Upper lobe of right lung (tissue), 1 donor: ENCODE measurements around the gene SPINDOC. TPM values are rescaled to one million over a fixed set of nuclear protein-coding genes. Genes with fewer than 3 reads are reported as not detected.

Experiments
- ATAC-seq: fragments of 200-7000 bp; cut with Tn5 transposase; one replicate; pipeline ENCODE4 v1.9.1; 2020; ENCODE audit warnings: mild to moderate bottlenecking, moderate library complexity
- DNase-seq: peaks from one replicate; pipeline ENCODE4 v3.0.0-alpha.2; 2020
- H3K27ac ChIP-seq: fragments of 200-600 bp; one replicate; pipeline ENCODE4 v1.8.0; 2022
- H3K27me3 ChIP-seq: fragments of 200-600 bp; one replicate; pipeline ENCODE4 v1.8.0; 2022; ENCODE audit warnings: mild to moderate bottlenecking
- H3K36me3 ChIP-seq: fragments of 200-600 bp; one replicate; pipeline ENCODE4 v1.8.0; 2022
- H3K4me1 ChIP-seq: fragments of 200-600 bp; one replicate; pipeline ENCODE4 v1.8.0; 2022
- H3K4me3 ChIP-seq: fragments of 200-600 bp; one replicate; pipeline ENCODE4 v1.8.0; 2022; ENCODE audit warnings: mild to moderate bottlenecking
- H3K9me3 ChIP-seq: fragments of 200-600 bp; one replicate; pipeline ENCODE4 v1.8.0; 2022
- intact Hi-C: fragments of 100-400 bp; cut with DNase I; formaldehyde crosslinking; loops from one replicate; pipeline ENCODE4 v1.11.0; 2022
- total RNA-seq: library from RNA; stranded (reverse); fragmentation: NEBNext Ultra II Directional; extraction: Animal tissue kit (Norgen Biotek cat#: 25700); gene quantifications from one replicate; pipeline ENCODE4 v1.2.1, GENCODE V29; 2021
- TF ChIP-seq, protein P1 (sequence below): fragments of 200-600 bp; IDR thresholded peaks from one replicate; pipeline ENCODE4 v1.8.0; 2022; ENCODE audit warnings: antibody characterized with exemption
- donor health status: DM: no; HTN: yes; CAD: no; lungs with severe emphysema.

The SPINDOC gene
- total RNA-seq, 1 donor from 2014 or later = 20.3 TPM

DNA sequence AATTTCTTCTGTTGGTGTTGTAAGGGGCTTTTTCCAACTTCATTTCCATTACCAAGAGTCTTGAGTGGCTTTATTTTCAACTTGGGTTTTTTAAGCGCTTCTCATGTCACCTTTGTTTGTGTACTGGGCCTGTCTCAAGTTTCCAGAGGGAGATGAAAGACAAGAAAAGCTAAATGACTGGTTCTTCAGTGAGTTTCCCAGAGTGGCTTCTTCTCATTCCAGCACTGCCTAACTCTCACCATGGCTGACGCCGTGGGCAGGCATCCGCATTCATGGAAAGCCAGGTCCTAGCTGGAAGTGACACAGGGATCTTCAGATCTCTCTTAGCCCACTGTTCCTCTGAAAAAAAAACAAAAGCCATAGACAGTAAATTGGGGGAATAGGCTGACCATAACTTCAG, 54.3 kb downstream of the SPINDOC start:
- Histone ChIP-seq H3K4me3 (no peak overlapping the region), H3K27ac (no peak overlapping the region), H3K36me3 (peaks cover 2% of the 10 kb centered on the region), H3K9me3 (no peaks in the 10 kb centered on the region), H3K27me3 (no peaks in the 10 kb centered on the region), H3K4me1 (peaks cover 70% of the 10 kb centered on the region)
- intact Hi-C loops = no loop called here
- TF ChIP-seq, protein P1, sequence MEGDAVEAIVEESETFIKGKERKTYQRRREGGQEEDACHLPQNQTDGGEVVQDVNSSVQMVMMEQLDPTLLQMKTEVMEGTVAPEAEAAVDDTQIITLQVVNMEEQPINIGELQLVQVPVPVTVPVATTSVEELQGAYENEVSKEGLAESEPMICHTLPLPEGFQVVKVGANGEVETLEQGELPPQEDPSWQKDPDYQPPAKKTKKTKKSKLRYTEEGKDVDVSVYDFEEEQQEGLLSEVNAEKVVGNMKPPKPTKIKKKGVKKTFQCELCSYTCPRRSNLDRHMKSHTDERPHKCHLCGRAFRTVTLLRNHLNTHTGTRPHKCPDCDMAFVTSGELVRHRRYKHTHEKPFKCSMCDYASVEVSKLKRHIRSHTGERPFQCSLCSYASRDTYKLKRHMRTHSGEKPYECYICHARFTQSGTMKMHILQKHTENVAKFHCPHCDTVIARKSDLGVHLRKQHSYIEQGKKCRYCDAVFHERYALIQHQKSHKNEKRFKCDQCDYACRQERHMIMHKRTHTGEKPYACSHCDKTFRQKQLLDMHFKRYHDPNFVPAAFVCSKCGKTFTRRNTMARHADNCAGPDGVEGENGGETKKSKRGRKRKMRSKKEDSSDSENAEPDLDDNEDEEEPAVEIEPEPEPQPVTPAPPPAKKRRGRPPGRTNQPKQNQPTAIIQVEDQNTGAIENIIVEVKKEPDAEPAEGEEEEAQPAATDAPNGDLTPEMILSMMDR = no peak
- DNase-seq (no peak), ATAC-seq (no peak)

DNA sequence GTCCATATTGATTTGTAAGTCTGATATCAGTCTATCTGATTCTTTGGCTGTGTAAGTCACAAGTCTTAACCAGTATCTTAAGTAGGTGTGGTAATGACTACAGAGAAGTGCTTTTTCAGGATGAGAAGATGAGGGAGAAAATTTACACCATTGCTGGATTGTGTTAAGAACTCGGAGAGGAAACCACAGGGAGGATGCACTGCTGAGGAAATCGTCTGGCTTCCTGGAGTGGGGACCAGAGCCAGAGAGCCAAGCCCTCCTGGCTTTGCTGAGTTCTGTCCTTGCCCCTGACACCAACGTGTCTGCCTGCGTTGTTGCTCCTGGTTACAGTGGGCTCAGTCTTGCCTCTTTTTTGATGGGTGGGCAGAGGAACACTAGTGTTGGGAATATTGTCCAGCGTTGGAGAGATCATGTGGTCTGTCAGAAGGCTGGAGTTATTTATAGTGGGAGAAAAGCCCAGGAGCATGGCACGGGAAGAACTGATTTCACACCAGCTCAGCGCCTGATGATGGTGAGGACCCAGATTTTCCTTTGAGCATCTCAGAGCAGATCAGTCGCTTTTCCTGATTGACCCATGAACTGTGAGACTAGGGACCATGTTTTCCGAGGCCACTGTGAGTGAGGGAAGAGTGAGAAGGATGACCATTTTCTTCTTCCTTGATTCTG, 55.3 kb downstream of the SPINDOC start:
- peak overlapping the region; percentile 2 for H3K27ac ChIP-seq
- H3K4me3 ChIP-seq = no peak overlapping the region
- no peak for DNase-seq
- no peaks in the 10 kb centered on the region for H3K36me3 ChIP-seq
- H3K27me3 ChIP-seq = no peaks in the 10 kb centered on the region
- H3K9me3 ChIP-seq = no peaks in the 10 kb centered on the region
- TF ChIP-seq, protein P1 = no peak
- intact Hi-C loops = no loop called here
- peaks cover 74% of the 10 kb centered on the region for H3K4me1 ChIP-seq
- ATAC-seq = no peak

DNA sequence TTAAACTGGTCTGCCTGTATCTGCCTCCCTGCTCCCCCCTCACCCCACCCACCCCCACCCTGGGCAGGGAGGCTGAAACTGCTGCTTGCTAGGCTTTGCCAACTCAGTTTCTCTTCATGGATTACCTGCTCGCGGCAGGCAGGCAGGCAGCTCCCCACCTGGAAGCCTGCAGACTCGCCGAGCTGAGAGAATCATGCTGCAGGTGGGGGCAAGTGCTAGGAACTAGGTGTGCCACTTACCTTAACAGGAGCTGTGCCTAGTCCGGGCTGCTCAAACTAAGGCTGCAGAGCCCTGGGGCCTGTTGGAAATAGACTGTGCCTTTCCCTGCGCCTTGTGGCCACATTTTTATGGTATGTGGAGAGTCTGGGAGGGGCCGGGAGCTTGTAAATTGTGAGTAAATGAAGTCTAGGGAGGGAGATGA, 55.9 kb downstream of the SPINDOC start:
- ATAC-seq = no peak
- H3K36me3 ChIP-seq = no peaks in the 10 kb centered on the region
- H3K27me3 ChIP-seq = no peaks in the 10 kb centered on the region
- H3K4me3 ChIP-seq = no peak overlapping the region
- DNase-seq = no peak
- H3K9me3 ChIP-seq = no peaks in the 10 kb centered on the region
- TF ChIP-seq, protein P1 = no peak
- peaks cover 80% of the 10 kb centered on the region for H3K4me1 ChIP-seq
- H3K27ac ChIP-seq = no peak overlapping the region
- intact Hi-C loops = no loop called here

GRCh38 chr11:63869683-63870082, 56.4 kb downstream of the SPINDOC start:
- no peak for DNase-seq
- intact Hi-C loops = no loop called here
- Histone ChIP-seq H3K4me1 (peaks cover 85% of the 10 kb centered on the region), H3K9me3 (no peaks in the 10 kb centered on the region), H3K27ac (peak overlapping the region; percentile 58), H3K4me3 (no peak overlapping the region), H3K36me3 (no peaks in the 10 kb centered on the region), H3K27me3 (no peaks in the 10 kb centered on the region)
- ATAC-seq = no peak
- TF ChIP-seq, protein P1 = no peak

DNA sequence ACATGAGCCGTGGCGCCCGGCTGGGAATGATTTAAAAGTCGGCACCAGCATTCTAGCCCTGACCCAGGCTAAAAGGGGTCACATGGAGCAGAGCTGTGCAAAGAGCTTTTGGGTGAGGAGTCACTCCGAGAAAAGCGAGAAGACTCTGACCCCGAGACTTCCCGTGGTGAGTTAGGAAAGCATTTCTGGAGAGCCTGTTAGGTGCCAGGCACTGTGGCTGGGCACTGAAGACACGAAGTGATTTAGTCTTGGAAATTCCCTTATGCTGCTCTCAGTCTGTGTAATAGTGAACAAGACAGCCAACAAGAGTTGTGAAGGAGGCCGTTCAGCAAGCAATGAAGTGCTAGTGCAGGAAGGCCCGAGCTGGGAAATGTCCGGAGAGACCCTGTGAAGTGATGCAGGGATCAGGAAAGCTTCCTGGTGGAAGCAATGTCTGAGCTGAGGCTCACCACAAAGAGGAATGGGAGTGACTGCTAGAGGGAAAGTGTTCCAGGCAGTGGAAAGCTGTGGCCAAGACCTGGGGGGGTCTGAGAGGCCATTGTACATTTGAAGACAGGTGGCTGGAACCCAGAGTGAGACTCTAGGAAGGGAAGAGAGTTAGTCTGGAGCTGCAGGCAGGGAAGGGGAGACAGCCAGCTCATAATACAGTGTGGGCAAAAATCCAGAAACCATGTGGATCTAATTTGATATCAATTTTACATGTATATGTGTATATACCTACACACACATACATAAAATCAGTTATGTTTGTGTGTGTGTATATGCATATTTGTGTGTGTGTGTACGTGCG, 57.3 kb downstream of the SPINDOC start:
- H3K27ac ChIP-seq = peak overlapping the region; percentile 58
- H3K4me1 ChIP-seq = peaks cover 86% of the 10 kb centered on the region
- peak; percentile 2 for ATAC-seq
- no peaks in the 10 kb centered on the region for H3K9me3 ChIP-seq
- TF ChIP-seq, protein P1 = no peak
- H3K36me3 ChIP-seq = no peaks in the 10 kb centered on the region
- no peak overlapping the region for H3K4me3 ChIP-seq
- intact Hi-C loops = no loop called here
- no peaks in the 10 kb centered on the region for H3K27me3 ChIP-seq
- DNase-seq = no peak
